ENCODE data around the gene CEP135. TPM values are rescaled to one million over a fixed set of nuclear protein-coding genes. Genes with fewer than 3 reads are reported as not detected.

Gene CEP135
- total RNA-seq, 1 donor from 2014 or later, result 2.8 TPM

DNA sequence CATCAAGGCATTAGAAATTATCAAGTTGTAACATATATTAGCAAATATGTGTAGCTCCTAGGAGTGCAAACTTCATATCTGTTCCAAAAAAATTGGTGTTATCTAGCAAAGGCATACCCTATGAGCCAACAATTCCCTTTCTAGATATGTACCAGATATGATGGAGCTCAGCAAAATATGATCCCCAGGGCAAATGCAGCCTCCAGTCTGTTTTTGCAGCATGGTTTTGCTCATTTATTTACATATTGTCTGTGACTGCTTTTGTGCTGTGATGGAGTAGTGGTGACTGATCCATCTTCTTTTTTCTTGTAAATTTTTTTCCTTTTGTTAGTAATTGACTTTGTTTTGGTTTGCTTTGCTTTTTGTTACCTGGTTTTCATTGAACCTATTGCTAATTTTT is 41.0 kb downstream of the CEP135 start:
- ATAC-seq (ENCODE audit: poor library complexity) (no peak), DNase-seq (no peak)
- intact Hi-C loops (cut with DNase I), result no loop called here

DNA sequence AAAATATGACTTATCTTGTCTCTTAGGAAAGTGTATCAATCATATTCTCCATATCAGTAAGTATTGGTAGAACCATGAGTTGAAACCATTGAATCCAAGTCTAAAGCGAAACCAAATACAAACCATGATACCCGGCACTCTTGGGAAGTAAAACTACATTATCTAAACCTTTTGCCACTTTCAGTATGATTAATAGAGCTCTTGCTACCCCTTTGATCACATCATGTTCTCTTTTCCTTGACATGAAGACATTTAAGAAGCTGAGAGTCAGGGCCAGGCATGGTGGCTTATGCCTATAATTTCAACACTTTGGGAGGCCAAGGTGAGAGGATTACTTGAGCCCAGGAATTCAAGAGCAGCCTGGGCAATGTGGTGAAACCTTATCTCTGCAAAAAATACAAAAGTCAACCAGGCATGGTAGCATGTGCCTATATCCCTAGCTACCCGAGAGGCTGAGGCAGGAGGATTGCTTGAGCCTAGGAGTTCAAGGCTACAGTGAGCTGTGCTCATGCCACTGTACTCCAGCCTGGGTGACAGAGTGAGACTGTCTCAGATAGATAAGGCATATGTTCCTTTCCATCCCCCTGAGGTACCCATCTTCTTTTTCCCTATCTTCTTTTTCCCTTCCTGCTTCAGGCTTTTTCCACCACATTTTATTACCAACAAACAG is 45.4 kb downstream of the CEP135 start:
- no peak for ATAC-seq (ENCODE audit: poor library complexity)
- DNase-seq, result no peak
- intact Hi-C loops (cut with DNase I), result no loop called here

DNA sequence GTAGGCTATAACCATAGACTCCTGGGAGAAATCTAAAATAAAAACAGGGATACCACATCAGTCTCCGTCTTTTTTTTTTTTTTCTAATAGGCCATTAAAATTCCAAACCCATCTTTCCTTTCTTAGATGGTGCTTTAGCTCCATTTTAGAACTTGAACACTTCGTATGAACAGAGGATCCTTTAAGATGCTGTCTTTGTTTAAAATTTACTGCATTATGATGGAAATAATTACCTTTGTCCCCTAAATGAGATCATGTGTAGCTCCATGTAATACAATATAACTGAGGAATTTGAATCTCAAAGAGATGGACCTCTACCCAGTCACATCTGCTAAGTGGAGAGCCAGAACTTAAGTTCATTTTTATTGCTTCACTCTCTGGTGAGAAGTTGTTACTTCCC is 47.9 kb downstream of the CEP135 start:
- ATAC-seq (ENCODE audit: poor library complexity) (no peak), DNase-seq (no peak)
- intact Hi-C loops (cut with DNase I), result no loop called here

DNA sequence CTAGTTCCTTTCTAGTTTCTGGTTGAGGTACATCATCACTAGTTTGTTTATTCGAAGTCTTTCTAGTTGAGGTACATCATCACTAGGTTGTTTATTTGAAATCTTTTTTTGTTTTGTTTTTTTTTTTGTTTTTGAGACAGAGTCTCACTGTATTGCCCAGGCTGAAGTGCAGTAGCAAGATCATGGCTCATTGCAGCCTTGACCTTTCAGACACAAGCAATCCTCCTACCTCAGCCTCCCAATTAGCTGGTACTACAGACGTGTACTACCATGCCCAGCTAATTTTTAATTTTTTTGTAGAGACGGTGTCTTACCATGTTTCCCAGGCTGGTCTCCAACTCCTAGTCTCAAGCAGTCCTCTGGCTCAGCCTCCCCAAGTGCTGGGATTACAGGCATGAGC is 54.9 kb downstream of the CEP135 start:
- DNase-seq (no peak), ATAC-seq (ENCODE audit: poor library complexity) (no peak)
- intact Hi-C loops (cut with DNase I), result no loop called here

DNA sequence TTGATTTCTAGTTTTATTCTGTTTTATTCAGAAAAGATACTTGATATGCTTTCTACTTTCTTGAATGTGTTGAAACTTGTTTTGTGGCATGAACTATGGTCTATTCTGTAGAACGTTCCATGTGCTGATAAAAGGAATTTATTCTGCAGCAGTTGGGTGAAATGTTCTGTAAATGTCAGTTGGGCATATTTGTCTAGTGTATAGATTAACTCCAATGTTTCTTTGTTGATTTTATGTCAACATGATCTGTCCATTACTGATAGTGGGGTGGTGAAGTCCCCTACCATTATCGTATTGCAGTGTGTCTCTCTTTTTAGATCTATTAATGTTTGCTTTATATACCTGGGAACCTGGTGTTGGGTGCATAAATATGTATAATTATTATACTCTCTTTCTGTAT is 55.5 kb downstream of the CEP135 start:
- intact Hi-C loops (cut with DNase I), result no loop called here
- no peak for ATAC-seq (ENCODE audit: poor library complexity)
- no peak for DNase-seq

DNA sequence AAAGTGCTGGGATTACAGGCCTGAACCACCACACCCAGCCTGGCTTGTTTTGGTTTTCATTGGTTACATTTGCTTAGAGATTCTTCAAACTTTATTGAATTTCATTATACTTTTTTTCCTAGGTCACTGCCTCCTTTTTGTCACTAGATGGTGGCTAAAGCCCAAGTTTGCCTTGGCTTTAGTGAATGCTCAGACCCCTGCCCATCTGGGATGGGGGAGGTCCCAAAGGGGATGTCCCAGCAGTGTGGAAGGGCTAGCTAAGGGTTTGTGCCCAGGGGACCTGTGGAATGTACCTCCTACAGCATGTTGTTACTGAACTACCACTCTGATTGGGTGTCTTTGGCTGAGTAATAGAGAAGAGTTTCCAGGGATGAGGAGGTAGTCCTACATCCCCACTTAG is 58.4 kb downstream of the CEP135 start:
- DNase-seq (no peak), ATAC-seq (ENCODE audit: poor library complexity) (no peak)
- intact Hi-C loops (cut with DNase I), result no loop called here

DNA sequence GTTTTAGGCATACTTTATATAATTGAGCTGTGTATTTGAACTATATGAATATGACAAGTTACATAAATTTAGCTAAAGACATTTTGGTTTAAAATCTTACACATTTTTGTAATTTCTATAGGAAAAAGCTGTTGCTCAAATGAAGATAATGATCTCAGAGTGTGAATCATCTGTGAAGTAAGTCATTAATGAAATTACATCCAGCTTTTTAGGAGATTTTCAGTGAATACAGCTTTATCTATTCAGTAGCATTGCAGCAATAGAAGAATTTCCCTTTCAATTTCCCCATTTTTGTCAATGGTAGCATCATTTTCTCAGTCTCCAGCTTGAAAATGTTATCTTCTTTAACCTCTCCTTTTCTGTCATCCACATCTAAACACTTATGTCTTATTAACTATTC is 59.5 kb downstream of the CEP135 start:
- DNase-seq (no peak), ATAC-seq (ENCODE audit: poor library complexity) (no peak)
- intact Hi-C loops (cut with DNase I), result no loop called here

DNA sequence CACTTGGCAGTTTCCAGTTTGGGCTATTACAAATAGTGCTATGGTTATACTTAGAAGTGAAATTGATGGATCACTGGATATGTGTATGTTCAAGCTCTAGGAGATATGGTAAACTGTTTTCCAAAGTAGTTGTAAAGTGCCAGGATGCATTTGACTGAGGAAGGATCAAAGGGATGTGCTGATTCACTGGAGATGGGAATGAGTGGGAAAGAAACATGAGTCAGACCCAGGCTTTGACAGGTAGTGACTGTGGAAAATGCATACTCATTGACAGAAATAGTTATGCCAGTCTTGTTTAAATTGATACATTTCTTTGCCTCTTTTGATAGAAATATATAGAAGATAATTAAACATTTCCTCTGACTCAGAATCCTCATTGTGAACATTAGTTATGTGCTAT is 77.9 kb downstream of the CEP135 start:
- DNase-seq, result no peak

DNA sequence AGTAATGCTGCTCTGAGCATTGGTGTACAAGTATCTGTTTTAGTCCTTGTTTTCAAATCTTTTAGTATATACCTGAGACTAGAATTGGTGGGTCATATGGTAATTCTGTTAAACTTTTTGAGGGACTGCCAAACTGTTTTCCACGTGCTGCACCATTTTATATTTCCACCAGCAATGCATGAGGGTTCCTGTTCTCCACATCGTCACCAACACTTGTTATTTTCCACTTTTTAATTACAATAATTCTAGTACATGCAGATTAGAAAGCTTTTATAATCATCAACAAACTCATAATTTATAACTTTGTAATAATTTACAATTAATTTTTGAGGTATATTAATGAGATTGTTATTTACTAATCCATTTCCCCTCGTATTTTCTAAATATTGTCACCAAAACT is 79.4 kb downstream of the CEP135 start:
- DNase-seq, result no peak
- intact Hi-C loops (cut with DNase I), result no loop called here
- ATAC-seq (ENCODE audit: poor library complexity), result no peak

More for the DNA sequence above, 77.9 kb downstream of the CEP135 start:
- ATAC-seq (ENCODE audit: poor library complexity), result no peak
- intact Hi-C loops (cut with DNase I), result no loop called here

DNA sequence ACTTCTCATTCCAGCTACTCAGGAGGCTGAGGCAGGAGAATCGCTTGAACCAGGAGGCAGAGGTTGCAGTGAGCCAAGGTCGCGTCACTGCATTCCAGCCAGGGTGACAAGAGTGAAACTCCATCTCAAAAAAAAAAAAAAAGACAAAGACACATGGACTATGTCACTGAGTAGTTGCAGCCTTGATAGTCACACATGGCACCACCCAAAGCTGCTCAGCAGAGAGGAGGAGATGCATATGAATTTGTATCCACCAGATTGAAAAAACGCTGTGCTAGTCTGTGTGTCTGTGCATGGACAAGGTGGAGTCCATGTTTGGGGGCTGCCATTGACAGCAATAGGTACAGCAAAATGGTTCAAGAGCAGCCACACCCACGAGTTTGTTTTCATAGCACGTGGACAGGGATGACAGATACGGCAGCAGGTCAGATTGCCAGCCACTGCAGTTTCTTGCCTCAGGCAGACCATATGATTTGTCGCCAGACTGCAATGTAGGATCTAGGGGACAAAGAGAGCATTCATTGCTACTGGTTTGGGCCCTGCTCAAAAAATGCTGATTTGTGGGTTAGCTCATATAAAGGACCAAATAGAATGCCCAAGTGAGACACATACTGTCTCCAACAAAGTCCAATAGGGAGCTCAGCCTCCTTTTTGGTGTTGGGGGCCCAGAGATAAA is 89.9 kb downstream of the CEP135 start:
- no peak for DNase-seq
- intact Hi-C loops (cut with DNase I), result no loop called here
- no peak for ATAC-seq (ENCODE audit: poor library complexity)

DNA sequence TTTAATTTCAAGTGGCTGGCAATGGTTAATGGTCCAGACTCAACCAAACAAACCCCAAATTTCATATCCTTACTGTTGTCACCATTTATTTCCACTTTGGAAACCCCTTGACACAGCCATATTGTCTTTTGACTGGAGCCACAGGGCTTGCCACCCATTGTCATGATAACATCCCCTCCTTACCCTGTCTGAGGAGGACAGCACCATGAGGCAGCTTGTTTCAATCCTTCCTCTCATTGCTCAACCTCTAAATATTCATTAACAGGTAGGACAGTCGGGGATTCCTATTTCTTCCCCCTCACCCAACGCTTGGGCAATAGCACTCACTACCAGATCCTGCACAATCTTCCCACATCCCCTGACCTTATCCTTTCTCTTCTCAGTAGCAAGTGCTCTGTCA is 92.1 kb downstream of the CEP135 start:
- intact Hi-C loops (cut with DNase I), result no loop called here
- DNase-seq (no peak), ATAC-seq (ENCODE audit: poor library complexity) (no peak)

DNA sequence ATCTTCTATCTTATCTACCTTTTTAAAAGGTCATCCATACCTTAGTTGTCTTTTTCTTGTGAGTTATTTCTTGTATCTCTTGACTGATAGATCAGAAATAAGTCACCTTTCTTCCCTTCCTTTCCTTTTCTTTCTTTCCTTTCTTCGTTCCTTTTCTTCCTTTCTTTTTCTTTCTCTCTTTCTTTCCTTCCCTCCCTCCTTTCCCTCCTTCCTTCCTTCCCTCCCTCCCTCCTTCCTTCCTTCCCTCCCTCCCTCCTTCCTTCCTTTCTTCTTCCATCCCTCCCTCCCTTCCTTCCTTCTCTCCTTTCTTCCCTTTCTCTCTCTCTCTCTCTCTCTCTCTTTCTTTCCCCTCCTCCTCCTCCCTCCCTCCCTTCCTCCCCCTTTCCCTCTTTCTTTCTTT is 93.5 kb downstream of the CEP135 start:
- DNase-seq (no peak), ATAC-seq (ENCODE audit: poor library complexity) (no peak)
- intact Hi-C loops (cut with DNase I), result no loop called here

DNA sequence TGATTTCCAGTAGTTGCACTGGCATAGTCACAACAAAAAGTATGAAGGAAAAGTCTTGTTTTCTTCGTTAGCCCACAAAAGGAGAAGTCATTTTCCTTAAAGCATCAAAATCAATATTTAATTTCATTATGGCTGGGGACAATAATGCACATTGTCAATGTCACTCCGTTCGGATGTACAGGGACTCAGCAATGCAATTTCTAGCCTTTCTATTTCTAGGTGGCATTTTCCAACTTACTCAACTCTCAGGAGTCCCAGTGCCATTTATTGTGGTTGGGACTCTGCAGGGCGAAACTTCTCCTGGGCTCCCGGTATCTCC is 99.6 kb downstream of the CEP135 start:
- no peak for DNase-seq
- ATAC-seq (ENCODE audit: poor library complexity), result no peak
- intact Hi-C loops (cut with DNase I), result no loop called here

DNA sequence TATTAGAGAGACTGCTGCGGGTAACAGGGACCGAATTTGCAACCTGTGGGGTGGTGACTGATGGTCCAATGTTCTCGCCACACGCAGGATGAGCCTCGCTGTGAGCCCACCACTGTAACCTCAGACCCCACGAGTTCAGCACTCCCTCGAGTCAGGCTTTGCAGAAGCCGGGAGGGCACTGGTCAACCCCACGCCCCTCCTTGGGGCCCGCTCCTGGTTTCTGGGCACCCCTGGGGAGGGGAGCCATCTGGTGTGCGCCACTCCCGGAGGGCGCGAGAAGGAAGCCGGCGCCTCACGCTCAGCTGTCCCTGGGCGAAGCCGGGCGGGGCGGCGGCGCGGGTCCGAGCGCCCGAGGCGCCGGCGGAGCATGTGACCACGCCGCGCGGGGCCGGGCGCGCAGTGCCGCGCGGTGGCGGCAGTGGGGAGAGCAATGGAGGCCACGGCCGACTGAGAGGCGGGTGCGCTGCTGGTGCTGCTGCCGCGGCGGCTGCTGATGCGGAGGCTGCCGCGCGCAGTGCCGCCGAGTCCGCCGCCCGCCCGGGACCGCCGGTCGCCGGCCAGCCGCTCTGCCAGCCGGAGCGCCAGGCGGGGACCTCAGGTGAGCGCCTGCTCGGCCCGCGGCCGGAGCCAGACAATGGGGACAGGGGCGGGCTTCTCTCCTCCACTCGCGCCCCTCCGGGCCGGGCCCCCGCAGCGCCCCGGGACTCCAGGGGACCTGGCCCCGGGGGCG is 100.1 kb downstream of the CEP135 start:
- ATAC-seq (ENCODE audit: poor library complexity) (peak; percentile 72), DNase-seq (peak; percentile 47)
- intact Hi-C loops (cut with DNase I), result no loop called here

DNA sequence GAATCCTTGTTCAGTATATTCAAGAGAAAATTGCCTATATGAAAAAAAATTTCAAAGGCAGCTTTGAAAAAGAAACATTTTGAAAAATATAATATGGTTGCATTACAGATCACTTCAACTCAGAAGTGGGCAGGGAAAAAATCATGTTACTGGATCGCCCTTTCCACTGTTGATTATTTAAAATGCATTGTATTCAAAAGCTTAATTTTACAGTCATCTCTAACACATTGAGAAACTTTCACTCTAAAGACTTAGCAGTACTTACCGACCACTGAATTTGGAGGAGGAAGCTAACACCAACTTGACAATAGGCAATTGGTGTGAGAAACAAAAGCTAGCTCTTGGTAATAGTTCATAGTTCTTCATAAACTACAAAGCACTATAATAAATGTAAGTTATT is 101.9 kb downstream of the CEP135 start:
- intact Hi-C loops (cut with DNase I), result no loop called here
- no peak for ATAC-seq (ENCODE audit: poor library complexity)
- DNase-seq, result no peak

DNA sequence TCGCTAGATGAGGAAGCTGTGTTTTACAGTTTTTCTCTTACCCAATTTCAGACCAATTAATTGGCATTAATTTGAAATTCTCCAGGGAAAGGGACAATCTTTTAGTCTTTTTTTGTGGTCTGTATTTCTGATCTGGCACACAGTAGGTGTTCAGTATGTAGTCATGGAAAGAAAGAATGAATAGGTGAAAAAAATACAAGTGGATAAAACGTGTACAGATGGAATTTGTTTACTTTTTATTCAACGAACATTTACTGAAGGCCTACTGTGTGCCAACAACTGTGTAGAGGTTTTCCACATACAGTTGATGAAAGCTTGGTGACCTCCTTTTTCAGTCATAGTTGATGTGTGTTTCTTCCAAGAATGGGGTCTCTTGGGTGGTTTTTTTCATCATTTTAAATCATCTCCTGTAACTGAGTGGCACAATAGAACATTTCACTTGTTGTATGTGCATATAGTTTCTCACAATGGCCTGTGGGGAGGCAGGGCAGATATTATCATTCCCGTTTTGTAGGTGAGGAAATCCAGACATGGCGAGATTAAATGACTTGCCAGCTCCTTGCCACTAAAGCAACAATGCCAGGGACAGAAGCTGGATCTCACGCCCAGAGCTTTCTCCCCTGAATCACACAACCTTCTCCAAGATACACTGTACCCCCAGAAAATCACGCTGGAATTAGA is 102.4 kb downstream of the CEP135 start:
- intact Hi-C loops (cut with DNase I), result no loop called here

DNA sequence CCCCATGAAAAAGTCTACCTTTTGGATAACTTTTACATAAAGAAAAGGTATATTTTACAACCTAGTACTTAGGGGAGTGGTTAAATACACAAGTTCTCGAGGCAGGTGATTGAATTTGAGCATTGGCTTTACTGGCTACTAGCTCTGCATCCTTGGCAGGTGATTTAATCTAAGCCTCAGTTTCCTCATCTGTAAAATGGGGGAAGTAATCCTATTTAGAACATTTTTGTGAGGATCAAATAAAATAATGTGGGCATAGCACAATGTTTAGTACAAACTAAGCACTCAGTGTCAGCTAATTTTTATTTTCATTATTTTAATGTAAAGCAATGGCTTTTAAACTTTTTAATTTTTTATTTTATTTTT is 102.9 kb downstream of the CEP135 start:
- intact Hi-C loops (cut with DNase I), result no loop called here
- DNase-seq (no peak), ATAC-seq (ENCODE audit: poor library complexity) (no peak)

More for the DNA sequence above, 102.4 kb downstream of the CEP135 start:
- DNase-seq (no peak), ATAC-seq (ENCODE audit: poor library complexity) (no peak)

DNA sequence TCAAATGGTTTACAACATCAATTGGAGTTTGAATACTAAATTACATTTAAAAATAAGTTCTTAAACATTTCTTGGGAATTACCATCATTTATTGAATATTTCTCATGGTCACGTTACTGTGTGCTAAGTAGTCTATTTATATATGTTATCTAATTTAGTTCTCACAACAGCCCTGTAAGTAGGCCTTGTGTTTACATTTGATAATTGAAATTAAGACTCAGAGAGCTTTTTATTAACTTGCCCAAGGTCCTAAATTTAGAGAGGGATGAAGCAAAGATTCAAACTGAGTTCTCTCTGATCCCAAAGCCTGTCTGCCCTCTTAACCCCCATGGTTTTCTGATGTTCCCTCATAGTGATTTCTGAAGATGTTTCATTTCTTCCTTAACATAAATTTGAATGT is 103.7 kb downstream of the CEP135 start:
- ATAC-seq (ENCODE audit: poor library complexity) (no peak), DNase-seq (no peak)
- intact Hi-C loops (cut with DNase I), result no loop called here

DNA sequence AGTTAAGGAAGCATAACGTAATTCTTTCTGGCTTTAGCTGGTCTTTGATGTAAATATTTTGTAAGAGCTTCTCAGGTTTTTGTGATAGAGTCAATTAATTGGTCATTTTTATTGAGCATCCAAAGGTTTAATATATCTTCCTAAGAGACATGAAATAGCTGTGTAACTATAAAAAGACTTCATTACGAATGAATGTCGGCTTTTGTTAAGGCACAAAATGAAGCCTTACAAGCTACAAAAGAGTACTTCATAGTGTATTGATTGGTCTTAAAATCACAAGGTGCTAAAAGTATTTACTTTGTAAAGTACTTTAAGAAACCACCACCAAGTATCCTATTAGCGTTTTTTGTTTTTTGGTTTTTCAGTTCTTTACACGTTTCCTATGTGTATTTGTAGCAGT is 104.2 kb downstream of the CEP135 start:
- DNase-seq, result no peak
- intact Hi-C loops (cut with DNase I), result no loop called here
- ATAC-seq (ENCODE audit: poor library complexity), result no peak

Measured in Right ventricle myocardium superior (tissue), 1 donor.